ENCODE data around the gene HOXB4. TPM values are rescaled to one million over a fixed set of nuclear protein-coding genes. Genes with fewer than 3 reads are reported as not detected.

The HOXB4 gene
- total RNA-seq, 1 donor from 2014 or later = not detected

DNA sequence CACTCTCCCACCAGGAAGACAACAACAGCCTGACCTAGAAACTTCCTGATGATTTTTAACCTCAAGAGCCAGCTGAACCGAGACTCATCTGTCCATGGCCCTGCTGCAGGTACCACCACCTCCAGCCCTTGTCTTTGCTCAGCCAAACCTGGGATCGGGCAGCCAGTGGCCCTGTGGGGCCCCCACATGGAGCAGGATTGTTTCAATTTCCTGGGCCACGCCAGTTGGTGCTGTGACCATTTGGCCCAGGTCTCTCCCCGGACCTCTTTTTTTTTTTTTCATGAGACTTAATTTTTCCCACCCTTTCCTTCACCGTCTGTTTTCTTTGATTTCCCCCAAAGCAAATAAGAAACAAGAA, 25.0 kb downstream of the HOXB4 start:
- FAIRE-seq = no peak
- no peak for DNase-seq (ENCODE audit: low read depth)
- H3K36me3 ChIP-seq (ENCODE audit: control insufficient read depth, insufficient read depth, low read length) = no peaks in the 10 kb centered on the region
- H3K4me3 ChIP-seq (ENCODE audit: low read depth, low read length) = no peak overlapping the region
- H3K27me3 ChIP-seq (ENCODE audit: control insufficient read depth, insufficient read depth, low read length) = peaks cover 71% of the 10 kb centered on the region
- TF ChIP-seq, protein P1, sequence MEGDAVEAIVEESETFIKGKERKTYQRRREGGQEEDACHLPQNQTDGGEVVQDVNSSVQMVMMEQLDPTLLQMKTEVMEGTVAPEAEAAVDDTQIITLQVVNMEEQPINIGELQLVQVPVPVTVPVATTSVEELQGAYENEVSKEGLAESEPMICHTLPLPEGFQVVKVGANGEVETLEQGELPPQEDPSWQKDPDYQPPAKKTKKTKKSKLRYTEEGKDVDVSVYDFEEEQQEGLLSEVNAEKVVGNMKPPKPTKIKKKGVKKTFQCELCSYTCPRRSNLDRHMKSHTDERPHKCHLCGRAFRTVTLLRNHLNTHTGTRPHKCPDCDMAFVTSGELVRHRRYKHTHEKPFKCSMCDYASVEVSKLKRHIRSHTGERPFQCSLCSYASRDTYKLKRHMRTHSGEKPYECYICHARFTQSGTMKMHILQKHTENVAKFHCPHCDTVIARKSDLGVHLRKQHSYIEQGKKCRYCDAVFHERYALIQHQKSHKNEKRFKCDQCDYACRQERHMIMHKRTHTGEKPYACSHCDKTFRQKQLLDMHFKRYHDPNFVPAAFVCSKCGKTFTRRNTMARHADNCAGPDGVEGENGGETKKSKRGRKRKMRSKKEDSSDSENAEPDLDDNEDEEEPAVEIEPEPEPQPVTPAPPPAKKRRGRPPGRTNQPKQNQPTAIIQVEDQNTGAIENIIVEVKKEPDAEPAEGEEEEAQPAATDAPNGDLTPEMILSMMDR (IDR thresholded peaks at IDR 0.05; ENCODE audit: insufficient read depth, low read length, severe bottlenecking) = no peak

GRCh38 chr17:48552466-48553189, 25.5 kb downstream of the HOXB4 start:
- Histone ChIP-seq H3K36me3 (ENCODE audit: control insufficient read depth, insufficient read depth, low read length) (no peaks in the 10 kb centered on the region), H3K27me3 (ENCODE audit: control insufficient read depth, insufficient read depth, low read length) (peaks cover 70% of the 10 kb centered on the region), H3K4me3 (ENCODE audit: low read depth, low read length) (no peak overlapping the region)
- FAIRE-seq = no peak
- TF ChIP-seq, protein P1 (IDR thresholded peaks at IDR 0.05; ENCODE audit: insufficient read depth, low read length, severe bottlenecking) = no peak
- no peak for DNase-seq (ENCODE audit: low read depth)

GRCh38 chr17:48551596-48552465, 26.3 kb downstream of the HOXB4 start:
- Histone ChIP-seq H3K36me3 (ENCODE audit: control insufficient read depth, insufficient read depth, low read length) (no peaks in the 10 kb centered on the region), H3K4me3 (ENCODE audit: low read depth, low read length) (no peak overlapping the region), H3K27me3 (ENCODE audit: control insufficient read depth, insufficient read depth, low read length) (peaks cover 70% of the 10 kb centered on the region)
- no peak for DNase-seq (ENCODE audit: low read depth)
- TF ChIP-seq, protein P1 (IDR thresholded peaks at IDR 0.05; ENCODE audit: insufficient read depth, low read length, severe bottlenecking) = no peak
- FAIRE-seq = no peak

DNA sequence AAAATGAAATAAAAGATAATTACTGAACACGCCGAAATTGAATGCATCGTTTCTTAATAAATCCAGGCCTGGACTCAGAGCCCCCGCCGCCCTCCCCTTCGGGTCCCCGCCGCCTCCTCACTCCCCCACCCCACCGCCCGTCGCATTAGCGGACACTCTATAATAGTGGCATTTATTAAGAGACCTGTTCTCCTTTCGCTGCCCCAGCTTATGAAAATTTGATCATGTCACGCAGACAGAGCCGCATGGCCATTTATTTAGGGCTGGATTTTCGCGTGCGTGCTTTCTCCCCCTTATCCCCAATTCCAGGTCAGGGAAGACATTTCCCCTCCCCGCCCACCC, 27.0 kb downstream of the HOXB4 start:
- H3K4me3 ChIP-seq (ENCODE audit: low read depth, low read length) = no peak overlapping the region
- DNase-seq (ENCODE audit: low read depth) (no peak), FAIRE-seq (no peak)

DNA sequence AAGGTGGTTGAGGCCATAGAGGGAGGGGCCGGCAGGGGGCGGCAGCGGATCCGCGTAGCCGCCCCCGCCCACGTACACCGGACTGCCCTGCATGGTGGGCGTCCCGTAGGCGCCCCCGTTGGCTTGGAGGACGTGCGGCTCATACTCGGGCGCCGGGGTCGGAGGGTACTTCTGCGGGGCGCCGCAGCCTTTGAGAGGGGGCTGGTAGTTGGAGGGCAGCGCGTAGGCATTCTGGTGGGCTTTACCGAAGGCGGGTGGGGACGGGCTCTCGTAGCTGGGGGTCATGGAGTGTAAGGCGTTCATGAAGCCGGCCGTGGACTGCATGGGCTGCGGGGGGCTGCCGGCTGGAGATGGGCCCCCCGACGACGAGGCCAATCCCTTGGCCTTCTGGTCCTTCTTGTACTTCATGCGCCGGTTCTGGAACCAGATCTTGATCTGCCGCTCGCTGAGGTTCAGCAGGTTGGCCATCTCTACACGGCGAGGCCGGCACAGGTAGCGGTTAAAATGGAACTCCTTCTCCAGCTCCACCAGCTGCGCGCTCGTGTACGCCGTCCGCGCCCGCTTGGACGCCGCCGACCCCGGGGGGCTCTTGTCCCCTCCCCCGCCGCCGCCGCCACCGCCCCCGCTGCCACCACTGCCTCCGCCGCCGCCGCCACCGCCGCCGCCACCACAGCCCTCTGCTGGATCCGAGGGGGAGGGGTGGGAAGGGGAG, 27.5 kb downstream of the HOXB4 start:
- no peak for DNase-seq (ENCODE audit: low read depth)
- TF ChIP-seq, protein P1 (IDR thresholded peaks at IDR 0.05; ENCODE audit: insufficient read depth, low read length, severe bottlenecking) = peak; percentile 17
- Histone ChIP-seq H3K27me3 (ENCODE audit: control insufficient read depth, insufficient read depth, low read length) (peaks cover 70% of the 10 kb centered on the region), H3K36me3 (ENCODE audit: control insufficient read depth, insufficient read depth, low read length) (no peaks in the 10 kb centered on the region), H3K4me3 (ENCODE audit: low read depth, low read length) (no peak overlapping the region)
- FAIRE-seq = no peak

More for the DNA sequence above, 27.0 kb downstream of the HOXB4 start:
- TF ChIP-seq, protein P1 (IDR thresholded peaks at IDR 0.05; ENCODE audit: insufficient read depth, low read length, severe bottlenecking) = no peak
- Histone ChIP-seq H3K27me3 (ENCODE audit: control insufficient read depth, insufficient read depth, low read length) (peaks cover 71% of the 10 kb centered on the region), H3K36me3 (ENCODE audit: control insufficient read depth, insufficient read depth, low read length) (no peaks in the 10 kb centered on the region)
